ENCODE measurements around the gene GARNL3.

GARNL3 gene

DNA sequence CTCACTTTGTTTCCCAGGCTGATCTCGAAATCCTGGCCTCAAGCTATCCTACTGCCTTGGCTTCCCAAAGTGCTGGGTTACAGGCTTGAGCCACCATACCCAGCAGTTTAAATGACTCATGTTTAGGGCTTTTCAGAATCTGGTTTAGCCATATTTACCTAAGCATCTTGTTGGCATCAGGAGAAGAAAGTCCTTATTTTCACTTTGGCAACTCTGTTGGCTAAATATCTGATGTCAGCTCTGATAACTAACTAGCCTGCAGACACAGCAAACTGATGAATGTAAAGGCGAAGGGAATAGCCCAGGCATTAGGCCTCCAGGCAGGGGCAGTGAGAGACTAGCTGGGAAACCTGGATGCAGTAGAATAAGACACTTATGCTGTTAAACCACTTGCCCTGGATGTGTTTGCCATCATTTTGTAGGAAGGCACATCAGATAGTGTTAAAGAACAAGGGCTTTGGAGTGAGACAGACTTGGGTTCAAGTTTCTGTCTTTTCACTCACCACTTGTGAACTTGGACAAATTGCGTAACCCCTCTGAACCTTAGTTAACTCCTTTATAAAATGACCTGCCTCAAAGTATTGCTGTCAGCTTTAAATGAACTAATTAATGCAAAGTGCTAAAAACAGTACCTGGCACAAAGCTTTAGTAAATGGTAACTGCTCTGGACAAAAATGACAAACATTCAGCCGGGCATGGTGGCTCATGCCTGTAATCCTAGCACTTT lies 34.7 kb upstream of the GARNL3 start:
- Histone ChIP-seq H3K27me3 (ENCODE audit: control insufficient read depth, insufficient read depth, low read length) (no peaks in the 10 kb centered on the region), H3K9ac (no peak overlapping the region), H3K4me1 (peaks cover 10% of the 10 kb centered on the region), H3K79me2 (no peaks in the 10 kb centered on the region), H3K27ac (peak overlapping the region; percentile 11), H3K4me3 (ENCODE audit: low read depth, low read length) (no peak overlapping the region), H2AFZ (no peak overlapping the region), H3K9me3 (ENCODE audit: control insufficient read depth, low read length) (no peaks in the 10 kb centered on the region), H3K36me3 (ENCODE audit: control insufficient read depth, insufficient read depth, low read length) (no peaks in the 10 kb centered on the region), H3K4me2 (ENCODE audit: low read length) (peak overlapping the region; percentile 21)
- TF ChIP-seq, protein P1, sequence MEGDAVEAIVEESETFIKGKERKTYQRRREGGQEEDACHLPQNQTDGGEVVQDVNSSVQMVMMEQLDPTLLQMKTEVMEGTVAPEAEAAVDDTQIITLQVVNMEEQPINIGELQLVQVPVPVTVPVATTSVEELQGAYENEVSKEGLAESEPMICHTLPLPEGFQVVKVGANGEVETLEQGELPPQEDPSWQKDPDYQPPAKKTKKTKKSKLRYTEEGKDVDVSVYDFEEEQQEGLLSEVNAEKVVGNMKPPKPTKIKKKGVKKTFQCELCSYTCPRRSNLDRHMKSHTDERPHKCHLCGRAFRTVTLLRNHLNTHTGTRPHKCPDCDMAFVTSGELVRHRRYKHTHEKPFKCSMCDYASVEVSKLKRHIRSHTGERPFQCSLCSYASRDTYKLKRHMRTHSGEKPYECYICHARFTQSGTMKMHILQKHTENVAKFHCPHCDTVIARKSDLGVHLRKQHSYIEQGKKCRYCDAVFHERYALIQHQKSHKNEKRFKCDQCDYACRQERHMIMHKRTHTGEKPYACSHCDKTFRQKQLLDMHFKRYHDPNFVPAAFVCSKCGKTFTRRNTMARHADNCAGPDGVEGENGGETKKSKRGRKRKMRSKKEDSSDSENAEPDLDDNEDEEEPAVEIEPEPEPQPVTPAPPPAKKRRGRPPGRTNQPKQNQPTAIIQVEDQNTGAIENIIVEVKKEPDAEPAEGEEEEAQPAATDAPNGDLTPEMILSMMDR (IDR thresholded peaks at IDR 0.05), result no peak

DNA sequence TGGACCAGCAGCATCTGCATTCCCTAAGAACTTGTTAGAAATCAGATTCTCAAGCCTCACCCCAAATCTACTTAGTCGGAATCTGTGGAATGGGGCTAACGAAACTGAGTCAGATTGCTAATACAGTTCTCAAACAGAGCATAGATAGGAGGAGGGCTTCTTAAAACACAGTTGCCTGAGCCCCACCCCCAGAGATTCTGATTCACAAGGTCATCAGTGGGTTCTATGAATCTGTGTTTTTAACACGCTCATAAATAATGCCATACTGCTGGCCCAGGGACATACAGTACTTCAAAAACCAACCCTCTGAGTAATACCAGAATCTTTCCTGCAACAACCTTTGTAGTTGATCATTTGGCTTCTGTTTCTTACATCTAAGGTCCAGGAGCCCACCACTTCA lies 32.9 kb upstream of the GARNL3 start:
- Histone ChIP-seq H3K9me3 (ENCODE audit: control insufficient read depth, low read length) (no peaks in the 10 kb centered on the region), H3K9ac (no peak overlapping the region), H3K27ac (no peak overlapping the region), H2AFZ (no peak overlapping the region), H3K27me3 (ENCODE audit: control insufficient read depth, insufficient read depth, low read length) (no peaks in the 10 kb centered on the region), H3K4me3 (ENCODE audit: low read depth, low read length) (no peak overlapping the region), H3K4me1 (peaks cover 6% of the 10 kb centered on the region), H3K36me3 (ENCODE audit: control insufficient read depth, insufficient read depth, low read length) (no peaks in the 10 kb centered on the region), H3K79me2 (no peaks in the 10 kb centered on the region), H3K4me2 (ENCODE audit: low read length) (no peak overlapping the region)
- TF ChIP-seq, protein P1 (IDR thresholded peaks at IDR 0.05), result no peak

DNA sequence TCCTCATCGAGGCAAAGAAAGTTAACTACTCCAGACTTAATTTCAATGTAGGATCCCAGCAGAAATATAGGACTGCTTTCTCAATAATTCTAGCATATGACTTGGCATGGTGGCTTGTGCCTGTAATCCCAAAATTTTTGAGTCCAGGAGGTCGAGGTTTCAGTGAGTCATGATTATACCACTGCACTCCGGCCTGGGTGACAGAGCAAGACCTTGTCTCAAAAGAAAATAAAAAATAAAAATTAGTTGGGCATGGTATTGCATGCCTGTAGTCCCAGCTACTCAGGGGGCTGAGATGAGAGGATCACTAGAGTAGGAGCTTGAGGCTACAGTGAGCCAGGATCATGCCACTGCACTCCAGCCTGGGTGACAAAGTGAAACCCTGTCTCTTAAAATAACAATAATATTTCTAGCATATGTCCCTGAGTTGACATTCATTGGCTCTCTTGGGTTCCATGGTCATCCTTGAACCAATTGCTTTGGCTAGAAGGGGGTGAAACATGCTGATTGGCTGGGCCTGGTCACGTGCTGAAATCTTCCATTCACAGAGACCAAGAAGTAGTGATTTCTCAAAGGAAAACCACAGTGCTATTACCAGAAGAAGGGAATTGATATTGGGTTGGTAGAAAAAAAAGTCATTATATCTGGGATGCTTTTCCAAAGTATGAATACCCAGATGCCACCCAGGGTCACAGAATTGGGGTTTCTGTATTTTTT lies 31.6 kb upstream of the GARNL3 start:
- Histone ChIP-seq H3K4me2 (ENCODE audit: low read length) (peak overlapping the region; percentile 39), H3K27me3 (ENCODE audit: control insufficient read depth, insufficient read depth, low read length) (no peaks in the 10 kb centered on the region), H3K4me1 (peaks cover 6% of the 10 kb centered on the region), H3K4me3 (ENCODE audit: low read depth, low read length) (no peak overlapping the region), H3K27ac (peak overlapping the region; percentile 60), H3K79me2 (no peaks in the 10 kb centered on the region), H3K9ac (no peak overlapping the region), H3K36me3 (ENCODE audit: control insufficient read depth, insufficient read depth, low read length) (no peaks in the 10 kb centered on the region), H2AFZ (no peak overlapping the region), H3K9me3 (ENCODE audit: control insufficient read depth, low read length) (no peaks in the 10 kb centered on the region)
- TF ChIP-seq, protein P1 (IDR thresholded peaks at IDR 0.05), result no peak

GRCh38 chr9:127233550-127233949 lies 31.0 kb upstream of the GARNL3 start:
- H3K4me2 ChIP-seq (ENCODE audit: low read length), result peak overlapping the region; percentile 39
- no peaks in the 10 kb centered on the region for H3K9me3 ChIP-seq (ENCODE audit: control insufficient read depth, low read length)
- H3K79me2 ChIP-seq, result no peaks in the 10 kb centered on the region
- H2AFZ ChIP-seq, result no peak overlapping the region
- no peaks in the 10 kb centered on the region for H3K36me3 ChIP-seq (ENCODE audit: control insufficient read depth, insufficient read depth, low read length)
- no peaks in the 10 kb centered on the region for H3K27me3 ChIP-seq (ENCODE audit: control insufficient read depth, insufficient read depth, low read length)
- peak overlapping the region; percentile 60 for H3K27ac ChIP-seq
- no peak overlapping the region for H3K4me3 ChIP-seq (ENCODE audit: low read depth, low read length)
- no peak overlapping the region for H3K9ac ChIP-seq
- H3K4me1 ChIP-seq, result peaks cover 6% of the 10 kb centered on the region
- TF ChIP-seq, protein P1 (IDR thresholded peaks at IDR 0.05), result no peak

All from parathyroid adenoma (tissue), 2 donors.